K562 (cell line): Measurements from ENCODE around the gene ATMIN. TPM values are rescaled to one million over a fixed set of nuclear protein-coding genes. Genes with fewer than 3 reads are reported as not detected.

Experiments
- ARNT ChIP-seq, 2 experiments: fragments of 450-650 bp; IDR thresholded peaks; 2 replicates each; pipeline ENCODE4 v1.6.1; 2016; ENCODE audit warnings: mild to moderate bottlenecking in 1 of 2
- CLOCK ChIP-seq: fragments of 250-450 bp; sonication (Bioruptor Pico); IDR thresholded peaks from 2 replicates; pipeline ENCODE4 v1.4.0; 2020; ENCODE audit warnings: mild to moderate bottlenecking, moderate library complexity, borderline replicate concordance
- E2F8 ChIP-seq: fragments of 450-650 bp; IDR thresholded peaks from 2 replicates; pipeline ENCODE4 v1.7.1; 2018; ENCODE audit warnings: mild to moderate bottlenecking, low read depth; ENCODE audit not compliant: partially characterized antibody
- ZNF584 ChIP-seq: fragments of 200-800 bp; sonication (Bioruptor generic); IDR thresholded peaks from 2 replicates; pipeline ENCODE4 v1.6.1; 2016; ENCODE audit warnings: low read depth, mild to moderate bottlenecking, missing genetic modification characterization, missing compliant biosample characterization
- ZNF655 ChIP-seq: fragments of 250-450 bp; sonication (Bioruptor Pico); IDR thresholded peaks from 2 replicates; pipeline ENCODE4 v1.5.0; 2021
- ZNF79 ChIP-seq: fragments of 250-450 bp; sonication (Bioruptor Pico); IDR thresholded peaks from 2 replicates; pipeline ENCODE4 v1.4.0; 2020; ENCODE audit warnings: low read depth, mild to moderate bottlenecking, moderate library complexity
- polyA plus RNA-seq, 8 experiments: library from polyadenylated mRNA; depleted of rRNA in 4 of 8; stranded (reverse) in 5 of 8; unstranded in 3 of 8; fragments of >200 nt; fragmentation: Nextera tagmentation in 2 of 8; fragmentation: Illumina TruSeq in 1 of 8; extraction: Ambion mirVana in 2 of 8; extraction: Trizol in 1 of 8; gene quantifications; 2 replicates each; pipeline versions ENCODE4 v1.2.1 to v1.2.3, GENCODE V29; 2011 to 2014; ENCODE audit warnings: inconsistent platforms in 1 of 8, missing spikeins in 1 of 8
- total RNA-seq, 7 experiments: library from RNA; depleted of rRNA in 6 of 7; stranded (reverse); fragments of >200 nt in 6 of 7; fragmentation: Illumina TruSeq in 2 of 7; extraction: Trizol in 2 of 7; gene quantifications; 2 replicates each; pipeline versions ENCODE4 v1.2.1 to v1.2.3, GENCODE V29; 2011 to 2021; ENCODE audit warnings: low replicate concordance in 1 of 7
- TF ChIP-seq, protein P1 (sequence below): fragments of 450-650 bp; IDR thresholded peaks from 2 replicates; pipeline ENCODE4 v1.6.1; 2016; ENCODE audit warnings: mild to moderate bottlenecking, moderate library complexity

The ATMIN gene
- total and polyA plus RNA-seq, 9 of the 15 experiments (the other 6 are each of a cell fraction or from before 2014, with no cell fraction given), result 6.7 to 40.9 (median 23.4) TPM

GRCh38 chr16:81077076-81077940 is 41.7 kb downstream of the ATMIN start, which contains the start of gene C16orf46 (continued):
- TF ChIP-seq, protein P1, sequence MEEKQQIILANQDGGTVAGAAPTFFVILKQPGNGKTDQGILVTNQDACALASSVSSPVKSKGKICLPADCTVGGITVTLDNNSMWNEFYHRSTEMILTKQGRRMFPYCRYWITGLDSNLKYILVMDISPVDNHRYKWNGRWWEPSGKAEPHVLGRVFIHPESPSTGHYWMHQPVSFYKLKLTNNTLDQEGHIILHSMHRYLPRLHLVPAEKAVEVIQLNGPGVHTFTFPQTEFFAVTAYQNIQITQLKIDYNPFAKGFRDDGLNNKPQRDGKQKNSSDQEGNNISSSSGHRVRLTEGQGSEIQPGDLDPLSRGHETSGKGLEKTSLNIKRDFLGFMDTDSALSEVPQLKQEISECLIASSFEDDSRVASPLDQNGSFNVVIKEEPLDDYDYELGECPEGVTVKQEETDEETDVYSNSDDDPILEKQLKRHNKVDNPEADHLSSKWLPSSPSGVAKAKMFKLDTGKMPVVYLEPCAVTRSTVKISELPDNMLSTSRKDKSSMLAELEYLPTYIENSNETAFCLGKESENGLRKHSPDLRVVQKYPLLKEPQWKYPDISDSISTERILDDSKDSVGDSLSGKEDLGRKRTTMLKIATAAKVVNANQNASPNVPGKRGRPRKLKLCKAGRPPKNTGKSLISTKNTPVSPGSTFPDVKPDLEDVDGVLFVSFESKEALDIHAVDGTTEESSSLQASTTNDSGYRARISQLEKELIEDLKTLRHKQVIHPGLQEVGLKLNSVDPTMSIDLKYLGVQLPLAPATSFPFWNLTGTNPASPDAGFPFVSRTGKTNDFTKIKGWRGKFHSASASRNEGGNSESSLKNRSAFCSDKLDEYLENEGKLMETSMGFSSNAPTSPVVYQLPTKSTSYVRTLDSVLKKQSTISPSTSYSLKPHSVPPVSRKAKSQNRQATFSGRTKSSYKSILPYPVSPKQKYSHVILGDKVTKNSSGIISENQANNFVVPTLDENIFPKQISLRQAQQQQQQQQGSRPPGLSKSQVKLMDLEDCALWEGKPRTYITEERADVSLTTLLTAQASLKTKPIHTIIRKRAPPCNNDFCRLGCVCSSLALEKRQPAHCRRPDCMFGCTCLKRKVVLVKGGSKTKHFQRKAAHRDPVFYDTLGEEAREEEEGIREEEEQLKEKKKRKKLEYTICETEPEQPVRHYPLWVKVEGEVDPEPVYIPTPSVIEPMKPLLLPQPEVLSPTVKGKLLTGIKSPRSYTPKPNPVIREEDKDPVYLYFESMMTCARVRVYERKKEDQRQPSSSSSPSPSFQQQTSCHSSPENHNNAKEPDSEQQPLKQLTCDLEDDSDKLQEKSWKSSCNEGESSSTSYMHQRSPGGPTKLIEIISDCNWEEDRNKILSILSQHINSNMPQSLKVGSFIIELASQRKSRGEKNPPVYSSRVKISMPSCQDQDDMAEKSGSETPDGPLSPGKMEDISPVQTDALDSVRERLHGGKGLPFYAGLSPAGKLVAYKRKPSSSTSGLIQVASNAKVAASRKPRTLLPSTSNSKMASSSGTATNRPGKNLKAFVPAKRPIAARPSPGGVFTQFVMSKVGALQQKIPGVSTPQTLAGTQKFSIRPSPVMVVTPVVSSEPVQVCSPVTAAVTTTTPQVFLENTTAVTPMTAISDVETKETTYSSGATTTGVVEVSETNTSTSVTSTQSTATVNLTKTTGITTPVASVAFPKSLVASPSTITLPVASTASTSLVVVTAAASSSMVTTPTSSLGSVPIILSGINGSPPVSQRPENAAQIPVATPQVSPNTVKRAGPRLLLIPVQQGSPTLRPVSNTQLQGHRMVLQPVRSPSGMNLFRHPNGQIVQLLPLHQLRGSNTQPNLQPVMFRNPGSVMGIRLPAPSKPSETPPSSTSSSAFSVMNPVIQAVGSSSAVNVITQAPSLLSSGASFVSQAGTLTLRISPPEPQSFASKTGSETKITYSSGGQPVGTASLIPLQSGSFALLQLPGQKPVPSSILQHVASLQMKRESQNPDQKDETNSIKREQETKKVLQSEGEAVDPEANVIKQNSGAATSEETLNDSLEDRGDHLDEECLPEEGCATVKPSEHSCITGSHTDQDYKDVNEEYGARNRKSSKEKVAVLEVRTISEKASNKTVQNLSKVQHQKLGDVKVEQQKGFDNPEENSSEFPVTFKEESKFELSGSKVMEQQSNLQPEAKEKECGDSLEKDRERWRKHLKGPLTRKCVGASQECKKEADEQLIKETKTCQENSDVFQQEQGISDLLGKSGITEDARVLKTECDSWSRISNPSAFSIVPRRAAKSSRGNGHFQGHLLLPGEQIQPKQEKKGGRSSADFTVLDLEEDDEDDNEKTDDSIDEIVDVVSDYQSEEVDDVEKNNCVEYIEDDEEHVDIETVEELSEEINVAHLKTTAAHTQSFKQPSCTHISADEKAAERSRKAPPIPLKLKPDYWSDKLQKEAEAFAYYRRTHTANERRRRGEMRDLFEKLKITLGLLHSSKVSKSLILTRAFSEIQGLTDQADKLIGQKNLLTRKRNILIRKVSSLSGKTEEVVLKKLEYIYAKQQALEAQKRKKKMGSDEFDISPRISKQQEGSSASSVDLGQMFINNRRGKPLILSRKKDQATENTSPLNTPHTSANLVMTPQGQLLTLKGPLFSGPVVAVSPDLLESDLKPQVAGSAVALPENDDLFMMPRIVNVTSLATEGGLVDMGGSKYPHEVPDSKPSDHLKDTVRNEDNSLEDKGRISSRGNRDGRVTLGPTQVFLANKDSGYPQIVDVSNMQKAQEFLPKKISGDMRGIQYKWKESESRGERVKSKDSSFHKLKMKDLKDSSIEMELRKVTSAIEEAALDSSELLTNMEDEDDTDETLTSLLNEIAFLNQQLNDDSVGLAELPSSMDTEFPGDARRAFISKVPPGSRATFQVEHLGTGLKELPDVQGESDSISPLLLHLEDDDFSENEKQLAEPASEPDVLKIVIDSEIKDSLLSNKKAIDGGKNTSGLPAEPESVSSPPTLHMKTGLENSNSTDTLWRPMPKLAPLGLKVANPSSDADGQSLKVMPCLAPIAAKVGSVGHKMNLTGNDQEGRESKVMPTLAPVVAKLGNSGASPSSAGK, result peak; percentile 14; the same call in 1 of the 2 replicates
- TF ChIP-seq ZNF655 (CRISPR knock-in tag), result no peak
- no peak for TF ChIP-seq ARNT (IDR thresholded peaks at IDR 0.05)
- no peak for TF ChIP-seq ZNF79 (CRISPR knock-in tag)
- no peak for TF ChIP-seq CLOCK (CRISPR knock-in tag)
- TF ChIP-seq E2F8, result peak; percentile 64
- no peak for TF ChIP-seq ZNF584 (CRISPR knock-in tag)
